ENCODE measurements around the gene TPSG1.

DNA sequence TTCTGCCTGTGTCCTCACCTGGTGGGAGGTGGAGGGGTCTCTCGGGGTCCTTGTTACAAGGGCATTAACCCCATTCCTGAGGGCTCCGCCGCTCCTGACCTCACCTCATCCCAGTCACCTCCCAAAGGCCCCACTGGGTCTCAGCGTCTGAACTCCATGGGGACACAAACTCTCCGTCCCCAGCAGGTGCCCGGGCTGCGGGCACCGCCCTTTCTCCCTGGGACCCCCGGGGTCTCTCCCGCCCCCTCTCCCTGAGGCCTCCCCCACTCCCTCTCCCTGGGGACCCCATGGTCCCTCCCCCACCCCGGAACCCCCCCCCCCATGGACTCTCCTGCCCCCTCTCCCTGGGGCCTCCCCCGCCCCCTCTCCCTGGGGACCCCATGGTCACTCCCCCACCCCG is 47.3 kb downstream of the TPSG1 start:
- TF ChIP-seq, protein P1, sequence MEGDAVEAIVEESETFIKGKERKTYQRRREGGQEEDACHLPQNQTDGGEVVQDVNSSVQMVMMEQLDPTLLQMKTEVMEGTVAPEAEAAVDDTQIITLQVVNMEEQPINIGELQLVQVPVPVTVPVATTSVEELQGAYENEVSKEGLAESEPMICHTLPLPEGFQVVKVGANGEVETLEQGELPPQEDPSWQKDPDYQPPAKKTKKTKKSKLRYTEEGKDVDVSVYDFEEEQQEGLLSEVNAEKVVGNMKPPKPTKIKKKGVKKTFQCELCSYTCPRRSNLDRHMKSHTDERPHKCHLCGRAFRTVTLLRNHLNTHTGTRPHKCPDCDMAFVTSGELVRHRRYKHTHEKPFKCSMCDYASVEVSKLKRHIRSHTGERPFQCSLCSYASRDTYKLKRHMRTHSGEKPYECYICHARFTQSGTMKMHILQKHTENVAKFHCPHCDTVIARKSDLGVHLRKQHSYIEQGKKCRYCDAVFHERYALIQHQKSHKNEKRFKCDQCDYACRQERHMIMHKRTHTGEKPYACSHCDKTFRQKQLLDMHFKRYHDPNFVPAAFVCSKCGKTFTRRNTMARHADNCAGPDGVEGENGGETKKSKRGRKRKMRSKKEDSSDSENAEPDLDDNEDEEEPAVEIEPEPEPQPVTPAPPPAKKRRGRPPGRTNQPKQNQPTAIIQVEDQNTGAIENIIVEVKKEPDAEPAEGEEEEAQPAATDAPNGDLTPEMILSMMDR (IDR thresholded peaks at IDR 0.05; ENCODE audit: insufficient read depth, low read depth, low read length): no peak
- TF ChIP-seq EZH2 (IDR thresholded peaks at IDR 0.05; ENCODE audit: insufficient read depth, low read length): no peak

Measured in astrocyte (in vitro differentiated cells and primary cell).